GM18907 (cell line): ENCODE results near the gene ZNRF2.
"Not testable (repeated sequence)": the region's sequence is repeated elsewhere in the genome, so short reads cannot be mapped to it uniquely, and the experiment has no call there.

Source experiments
- ATAC-seq: cut with Tn5 transposase; IDR thresholded peaks from one replicate; pipeline ENCODE4 v1.9.1; 2021; ENCODE audit warnings: mild to moderate bottlenecking, moderate library complexity; ENCODE audit not compliant: unreplicated experiment

ZNRF2 gene

DNA sequence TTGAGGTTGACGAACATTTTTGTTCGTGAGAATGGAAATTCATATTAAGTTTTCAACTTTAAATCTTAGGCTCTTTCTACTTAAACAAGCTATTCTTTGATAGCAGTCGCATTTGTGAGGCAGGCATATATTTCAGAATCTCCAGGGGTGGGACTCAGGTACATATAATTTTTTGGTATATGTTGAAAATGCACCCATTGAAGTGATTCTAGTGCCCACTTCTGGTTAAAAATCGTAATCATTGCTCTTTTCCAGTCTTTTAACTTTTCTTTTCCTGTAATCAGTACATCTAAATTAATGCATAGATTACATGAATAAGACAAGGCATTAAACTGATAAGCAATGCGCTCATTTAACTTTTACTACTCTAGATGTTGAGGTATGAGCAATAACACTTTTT is 67.8 kb downstream of the ZNRF2 start:
- ATAC-seq: no peak

GRCh38 chr7:30353532-30353931 is 69.1 kb downstream of the ZNRF2 start:
- no peak for ATAC-seq

DNA sequence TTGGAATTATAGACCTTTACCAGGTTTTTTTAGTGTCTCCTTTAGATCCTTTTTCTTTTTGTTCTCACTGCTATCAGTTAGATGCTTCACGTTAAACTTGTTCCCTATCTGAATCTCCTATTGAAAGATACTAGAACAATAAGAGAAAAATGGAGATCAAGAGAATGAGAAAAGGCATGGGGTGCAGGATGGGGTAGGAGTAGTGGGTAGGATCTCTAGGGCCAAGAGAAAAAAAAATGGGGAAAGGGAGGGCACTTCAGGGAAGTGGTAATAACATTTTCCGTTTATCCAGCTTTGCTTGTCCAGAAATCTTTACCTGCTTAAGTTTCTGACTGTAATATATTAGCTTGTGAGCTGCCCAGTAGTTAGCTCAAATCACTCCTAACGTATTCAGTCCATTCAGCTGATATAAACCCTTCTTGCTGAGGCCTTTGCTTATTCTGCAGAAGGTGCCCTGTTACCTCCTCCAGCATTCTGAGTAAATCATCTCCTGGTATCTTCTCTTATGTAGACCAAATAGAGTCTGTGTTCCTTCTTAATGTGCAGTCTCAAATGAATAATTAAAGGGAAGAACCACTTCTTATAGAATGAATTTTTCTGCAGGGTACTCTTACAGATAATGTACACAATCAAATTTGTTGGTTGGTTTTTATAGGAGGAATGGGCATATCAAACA is 69.7 kb downstream of the ZNRF2 start:
- ATAC-seq: no peak

DNA sequence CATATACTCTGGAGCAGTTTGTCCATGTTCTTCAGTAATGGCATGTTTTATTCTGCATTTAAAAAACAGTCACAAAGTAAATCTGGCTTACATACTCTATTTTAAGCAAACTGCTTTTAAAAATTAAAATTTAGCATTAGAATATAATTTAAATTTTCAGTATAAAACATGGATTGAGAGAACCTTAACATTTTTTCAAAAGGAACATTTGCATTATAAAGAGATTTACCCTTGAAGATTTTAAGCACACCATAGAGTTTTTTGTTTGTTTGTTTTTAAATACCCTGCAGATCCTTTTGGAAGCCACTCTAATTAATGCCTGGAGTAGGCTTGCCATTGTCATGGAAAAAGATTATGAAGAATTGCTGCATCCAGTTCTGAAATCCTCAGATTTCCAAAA is 70.4 kb downstream of the ZNRF2 start:
- ATAC-seq: no peak

DNA sequence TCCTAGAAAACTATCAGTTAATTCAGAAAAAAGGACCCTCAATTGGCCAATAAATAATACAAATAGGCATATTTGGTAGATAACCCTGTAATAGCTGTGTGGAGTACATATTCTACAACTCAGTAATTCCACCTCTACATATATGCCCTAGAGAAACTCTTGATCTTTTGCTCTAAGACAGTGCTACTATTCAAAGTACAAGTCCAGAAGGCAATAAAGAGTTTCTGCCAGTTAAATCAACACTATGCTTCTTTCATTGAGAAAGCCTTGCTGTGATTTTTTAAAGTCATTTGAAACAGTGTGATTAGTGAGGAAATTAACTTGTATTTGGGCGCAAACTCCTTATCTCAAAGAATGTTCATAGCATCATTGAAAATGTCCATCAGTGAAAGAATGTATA is 75.6 kb downstream of the ZNRF2 start:
- ATAC-seq: no peak

- ATAC-seq: no peak
Observed at GRCh38 chr7:30363778-30364563, 79.6 kb downstream of the ZNRF2 start.

DNA sequence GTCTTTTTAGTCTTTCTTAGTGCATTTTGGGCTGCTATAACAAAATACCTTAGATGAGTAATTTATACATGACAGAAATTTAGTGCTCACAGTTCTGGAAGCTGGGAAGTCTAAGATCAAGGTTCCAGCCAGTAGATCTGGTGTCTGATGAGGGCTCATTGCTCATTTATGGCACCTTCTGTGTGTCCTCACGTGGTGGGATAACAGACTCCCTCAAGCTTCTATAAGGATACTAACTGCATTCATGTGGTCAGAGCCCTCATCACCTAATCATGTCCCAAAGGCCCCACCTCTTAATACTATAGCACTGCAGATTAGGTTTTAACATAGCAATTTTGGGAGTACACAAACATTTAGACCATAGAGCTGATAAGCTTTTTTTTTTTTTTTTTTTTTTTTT is 80.4 kb downstream of the ZNRF2 start:
- ATAC-seq: no peak

GRCh38 chr7:30365621-30366020 is 81.2 kb downstream of the ZNRF2 start:
- no peak for ATAC-seq

DNA sequence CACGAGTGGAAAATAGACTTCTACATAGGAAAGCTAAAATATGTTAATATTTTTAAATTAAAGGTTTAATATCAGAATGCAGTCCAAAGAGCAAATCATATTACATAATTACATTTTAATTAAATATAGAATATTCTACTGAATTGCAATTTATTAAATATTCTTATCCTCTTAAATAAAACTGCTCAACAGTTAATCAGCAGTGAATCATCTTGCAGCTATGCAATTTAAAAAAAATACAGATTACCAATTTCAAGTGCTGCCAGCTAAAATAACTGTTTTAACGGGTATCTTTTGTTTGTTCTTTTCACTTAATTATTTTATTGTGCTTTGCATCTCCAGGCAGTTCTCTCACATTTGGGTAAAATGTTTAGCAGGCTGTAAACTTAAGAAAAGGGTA is 82.2 kb downstream of the ZNRF2 start:
- no peak for ATAC-seq

DNA sequence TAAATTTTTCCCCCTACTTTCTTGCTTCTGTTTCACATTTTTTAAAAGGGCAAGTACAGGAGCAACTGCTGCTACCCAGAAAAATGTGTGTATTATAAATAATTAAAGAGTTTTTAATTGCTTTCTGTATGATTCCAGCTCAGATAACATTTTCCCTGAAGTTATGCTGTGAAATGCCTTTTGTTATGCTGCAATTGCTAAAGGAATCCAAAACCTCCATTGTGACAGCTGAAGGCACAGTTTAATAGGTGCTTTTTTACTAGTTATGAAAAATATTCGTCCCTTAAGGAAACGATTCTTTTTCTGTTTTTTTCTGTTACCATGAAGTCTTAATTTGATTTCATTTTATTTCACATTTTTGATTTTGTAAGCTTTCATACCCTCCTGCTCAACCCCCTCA is 83.2 kb downstream of the ZNRF2 start:
- no peak for ATAC-seq

DNA sequence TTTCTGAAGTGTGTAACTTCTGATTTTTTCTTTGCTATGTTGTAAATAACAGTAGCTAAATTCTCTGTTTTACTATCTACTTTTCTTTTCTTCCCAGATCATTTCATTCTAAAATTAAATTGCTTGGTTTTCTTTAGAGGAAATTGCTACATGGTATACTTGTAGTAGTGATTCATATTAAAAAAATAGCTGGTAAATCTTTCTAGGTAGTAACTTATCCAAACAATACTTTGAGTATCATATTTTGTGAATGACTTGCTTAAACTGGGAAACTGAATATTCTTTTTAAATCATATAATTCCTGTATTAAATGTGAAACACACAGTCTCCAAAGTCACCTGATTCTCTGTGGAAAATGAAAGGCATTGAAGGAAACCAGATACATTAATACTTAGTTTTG is 85.5 kb downstream of the ZNRF2 start:
- ATAC-seq: no peak

- no peak for ATAC-seq
Observed at GRCh38 chr7:30371321-30371720, 86.9 kb downstream of the ZNRF2 start.

DNA sequence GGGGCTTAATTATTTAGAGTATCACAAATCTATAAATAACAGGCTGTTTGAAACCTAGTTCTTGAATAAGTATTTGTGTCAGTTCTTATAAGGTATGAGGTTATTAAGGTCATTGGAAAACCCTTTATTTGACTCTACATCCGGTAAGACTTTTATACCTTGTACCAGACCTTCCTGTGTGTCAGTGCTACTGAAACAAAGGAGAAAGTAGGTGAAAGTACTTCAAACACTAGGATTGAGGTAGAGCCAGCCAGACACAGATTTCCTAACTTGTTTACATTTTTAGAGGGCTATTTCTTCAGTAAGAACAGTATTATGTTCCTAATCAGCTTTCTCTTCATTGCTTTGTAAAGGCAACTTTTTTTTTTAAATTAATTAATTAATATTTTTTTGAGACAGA is 93.9 kb downstream of the ZNRF2 start:
- ATAC-seq: no peak

GRCh38 chr7:30379131-30379530 is 94.7 kb downstream of the ZNRF2 start:
- ATAC-seq: no peak

DNA sequence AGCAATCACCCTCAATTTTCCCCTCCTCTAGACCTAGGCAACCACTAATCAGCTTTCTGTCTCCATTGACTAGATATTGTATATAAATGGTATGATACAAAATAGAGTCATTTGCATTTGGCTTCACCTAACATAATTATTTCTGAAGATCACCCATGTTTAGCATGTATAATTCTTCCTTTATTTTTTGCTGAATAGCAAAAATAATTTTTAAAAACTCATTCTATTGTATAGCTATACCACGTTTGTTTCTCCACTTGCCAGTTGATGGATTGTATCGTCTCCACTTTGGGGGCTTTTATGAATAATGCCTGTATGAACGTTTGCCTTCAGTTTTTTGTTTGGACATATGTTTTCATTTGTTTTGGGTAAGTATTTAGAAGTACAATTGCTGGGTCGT is 95.3 kb downstream of the ZNRF2 start:
- ATAC-seq: no peak

DNA sequence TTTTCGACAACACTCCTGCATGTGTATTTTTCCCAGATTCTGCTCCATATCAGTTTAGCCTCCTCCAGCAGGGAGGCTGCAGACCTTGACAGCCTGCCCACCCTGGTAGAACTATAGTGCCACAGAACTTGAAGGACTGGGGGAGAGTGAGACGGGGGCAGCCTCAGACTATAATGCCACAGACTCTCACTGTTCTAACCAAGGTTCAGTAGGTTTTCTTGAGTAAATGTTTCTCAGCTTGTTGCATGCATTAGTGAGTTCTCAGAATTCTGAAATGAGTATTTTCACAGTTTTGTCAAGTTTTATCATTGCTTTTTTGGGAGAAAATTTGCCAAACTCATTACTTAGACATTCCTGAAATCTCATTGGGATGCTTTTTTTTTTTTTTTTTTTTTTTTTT is 95.9 kb downstream of the ZNRF2 start:
- ATAC-seq: no peak

- ATAC-seq: not testable (repeated sequence)
Observed at GRCh38 chr7:30380824-30381223, 96.4 kb downstream of the ZNRF2 start.

- no peak for ATAC-seq
Observed at GRCh38 chr7:30382607-30383006, 98.2 kb downstream of the ZNRF2 start.

DNA sequence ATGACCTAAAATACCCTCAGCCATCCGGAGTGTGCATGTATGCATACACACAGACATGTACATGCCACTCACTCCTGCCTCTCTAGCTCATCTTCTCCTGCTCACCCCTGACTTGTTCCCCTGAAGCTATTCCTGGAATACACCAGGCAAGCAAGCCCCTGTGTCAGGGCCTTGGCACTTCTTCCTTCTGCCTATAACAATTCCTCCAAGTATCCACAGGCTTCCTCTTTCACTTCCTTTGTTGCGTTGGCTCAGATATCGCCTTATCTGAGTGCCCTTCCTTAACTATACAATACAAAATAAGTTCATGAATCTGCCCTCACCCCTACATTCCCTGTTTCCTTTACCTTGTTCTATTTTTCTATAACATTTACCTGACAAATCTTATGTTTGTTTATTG is 105.4 kb downstream of the ZNRF2 start:
- ATAC-seq: no peak

DNA sequence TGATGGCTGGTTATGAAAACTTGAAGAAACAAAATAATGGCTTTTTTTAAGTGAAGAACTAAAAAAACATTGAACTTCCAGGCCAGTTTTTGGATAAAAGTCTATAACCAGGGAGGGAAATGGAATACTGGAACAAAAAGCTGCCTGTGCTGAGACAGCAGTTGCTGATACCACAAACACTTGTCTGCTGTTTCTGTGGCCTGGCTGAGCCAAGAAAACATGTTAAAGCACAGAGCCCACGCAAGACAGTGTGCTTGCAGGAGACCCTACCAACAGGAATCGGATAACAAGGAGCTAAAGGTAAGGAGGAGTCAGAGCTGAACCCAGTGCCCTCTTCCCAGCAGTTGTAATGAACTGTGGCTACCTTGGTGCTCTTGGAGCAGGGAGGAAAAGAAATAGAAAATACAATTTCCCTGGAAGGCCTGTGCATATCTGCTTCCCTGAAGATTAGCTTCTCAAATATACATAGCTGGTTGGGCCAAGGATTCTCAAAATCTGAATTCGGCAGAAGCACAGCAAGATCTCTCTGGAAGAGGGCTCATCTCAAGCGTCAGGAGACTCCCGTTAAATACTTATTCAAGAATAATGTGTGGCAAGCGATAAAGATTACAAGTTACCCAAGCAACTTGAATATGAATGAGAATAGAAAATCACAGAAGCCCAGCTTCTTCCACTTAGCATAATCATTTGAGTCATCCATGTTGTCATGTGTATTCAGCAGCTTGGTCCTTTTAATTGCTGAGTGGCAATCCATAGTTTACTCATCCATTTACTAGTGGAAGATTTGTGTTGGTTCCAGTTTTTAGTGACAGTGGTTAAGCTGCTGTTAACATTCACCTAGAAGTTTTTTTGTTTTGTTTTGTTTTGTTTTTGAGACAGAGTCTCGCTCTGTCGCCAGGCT is 106.6 kb downstream of the ZNRF2 start:
- no peak for ATAC-seq

DNA sequence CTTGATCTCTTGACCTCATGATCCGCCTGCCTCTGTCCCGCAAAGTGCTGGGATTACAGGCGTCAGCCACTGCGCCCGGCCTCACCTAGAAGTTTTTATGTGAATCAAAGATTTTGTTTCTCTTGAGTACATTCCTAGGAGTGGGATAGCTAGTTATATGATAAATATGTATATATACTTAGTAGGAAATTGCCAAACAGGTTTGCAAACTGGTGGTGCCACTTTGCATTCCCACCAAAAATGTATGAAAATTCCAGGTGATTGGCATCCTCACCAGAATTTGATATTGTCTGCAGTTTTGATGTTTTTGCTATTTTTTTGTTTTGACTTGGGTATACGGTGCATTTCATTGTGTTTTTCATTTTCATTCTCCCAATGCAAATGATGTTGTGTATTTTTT is 107.4 kb downstream of the ZNRF2 start:
- no peak for ATAC-seq

DNA sequence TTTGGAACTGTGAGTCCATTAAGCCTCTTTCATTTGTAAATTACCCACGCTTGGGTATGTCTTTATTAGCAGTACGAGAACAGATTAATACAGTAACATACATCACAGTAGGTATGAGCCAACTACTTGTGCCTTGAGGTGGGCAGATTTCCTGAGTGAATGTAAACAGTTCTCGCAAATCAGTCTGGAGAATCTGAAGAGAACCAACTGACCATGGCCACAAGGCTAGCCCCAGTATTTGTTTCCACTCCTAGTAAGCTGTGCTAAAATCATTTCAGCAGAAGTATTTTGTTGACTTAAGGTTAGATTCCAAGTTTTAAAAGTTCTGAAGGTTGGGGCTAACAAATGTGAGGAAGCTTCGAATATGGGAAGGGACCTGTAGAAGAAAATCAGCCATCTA is 111.3 kb downstream of the ZNRF2 start:
- no peak for ATAC-seq
